ENCODE measurements around the gene OPCML. TPM values are rescaled to one million over a fixed set of nuclear protein-coding genes. Genes with fewer than 3 reads are reported as not detected.

Gene OPCML
- total RNA-seq, 3 donors from 2014 or later (not counting 1 experiment from before 2014, with no cell fraction given) = not detected

- Histone ChIP-seq H3K27me3 (ENCODE audit: control insufficient read depth, insufficient read depth, low read length) (no peaks in the 10 kb centered on the region), H3K9me3 (ENCODE audit: control insufficient read depth, insufficient read depth, low read length) (no peaks in the 10 kb centered on the region), H3K36me3 (ENCODE audit: control insufficient read depth, insufficient read depth, low read length) (no peaks in the 10 kb centered on the region), H3K27ac (ENCODE audit: low read length) (no peak overlapping the region), H3K4me3 (ENCODE audit: low read length) (no peak overlapping the region), H3K4me1 (ENCODE audit: control insufficient read depth, insufficient read depth, low read length) (no peaks in the 10 kb centered on the region)
- H3K9me3 Mint-ChIP-seq = peaks cover 0 to 2% of the 10 kb centered on the region in 2 donors
- H3K4me1 Mint-ChIP-seq = no peaks in the 10 kb centered on the region
- intact Hi-C loops (cut with micrococcal nuclease) = loop anchor here (2.0 kb wide), 1 partner anchor 57 kb away; no protein-coding TSS in a partner anchor
- no peak overlapping the region for H3K27ac Mint-ChIP-seq
- ATAC-seq (no peak), DNase-seq (no peak)
- 53% methylated on average over 10 of the region's 10 CpGs for WGBS (ENCODE audit: insufficient coverage)
- TF ChIP-seq, protein P1, sequence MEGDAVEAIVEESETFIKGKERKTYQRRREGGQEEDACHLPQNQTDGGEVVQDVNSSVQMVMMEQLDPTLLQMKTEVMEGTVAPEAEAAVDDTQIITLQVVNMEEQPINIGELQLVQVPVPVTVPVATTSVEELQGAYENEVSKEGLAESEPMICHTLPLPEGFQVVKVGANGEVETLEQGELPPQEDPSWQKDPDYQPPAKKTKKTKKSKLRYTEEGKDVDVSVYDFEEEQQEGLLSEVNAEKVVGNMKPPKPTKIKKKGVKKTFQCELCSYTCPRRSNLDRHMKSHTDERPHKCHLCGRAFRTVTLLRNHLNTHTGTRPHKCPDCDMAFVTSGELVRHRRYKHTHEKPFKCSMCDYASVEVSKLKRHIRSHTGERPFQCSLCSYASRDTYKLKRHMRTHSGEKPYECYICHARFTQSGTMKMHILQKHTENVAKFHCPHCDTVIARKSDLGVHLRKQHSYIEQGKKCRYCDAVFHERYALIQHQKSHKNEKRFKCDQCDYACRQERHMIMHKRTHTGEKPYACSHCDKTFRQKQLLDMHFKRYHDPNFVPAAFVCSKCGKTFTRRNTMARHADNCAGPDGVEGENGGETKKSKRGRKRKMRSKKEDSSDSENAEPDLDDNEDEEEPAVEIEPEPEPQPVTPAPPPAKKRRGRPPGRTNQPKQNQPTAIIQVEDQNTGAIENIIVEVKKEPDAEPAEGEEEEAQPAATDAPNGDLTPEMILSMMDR (IDR thresholded peaks at IDR 0.05) = no peak
- H3K4me3 Mint-ChIP-seq = no peak overlapping the region
- no peaks in the 10 kb centered on the region for H3K36me3 Mint-ChIP-seq
- H3K27me3 Mint-ChIP-seq (ENCODE audit: low read depth in 2 of 2) = peaks cover 10 to 14% of the 10 kb centered on the region in 2 donors
These were observed 316.6 kb downstream of the OPCML start for GRCh38 chr11:133215596-133216230.

DNA sequence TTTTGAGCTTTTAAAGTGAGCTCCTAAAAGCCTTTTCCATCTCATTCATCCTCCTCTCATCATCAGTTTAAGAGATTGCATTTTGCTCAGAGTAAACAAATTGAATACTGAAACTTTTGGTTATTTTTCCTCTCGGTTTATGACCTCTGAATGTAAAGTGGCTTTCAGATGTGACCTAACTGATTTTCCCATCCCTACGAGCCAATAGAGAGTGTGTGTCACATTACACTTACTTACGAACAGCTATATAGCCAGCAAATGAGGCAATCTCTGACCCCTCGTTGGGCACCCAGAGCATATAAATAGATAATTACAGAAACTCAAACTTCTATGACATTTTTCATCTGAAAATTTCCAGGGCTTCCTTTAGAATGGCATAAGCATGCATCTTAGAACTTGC lies 317.7 kb downstream of the OPCML start:
- no peak overlapping the region for H3K4me3 Mint-ChIP-seq
- TF ChIP-seq, protein P1 (IDR thresholded peaks at IDR 0.05) = no peak
- peaks cover 0 to 2% of the 10 kb centered on the region in 2 donors for H3K9me3 Mint-ChIP-seq
- Histone ChIP-seq H3K4me3 (ENCODE audit: low read length) (no peak overlapping the region), H3K36me3 (ENCODE audit: control insufficient read depth, insufficient read depth, low read length) (no peaks in the 10 kb centered on the region), H3K27ac (ENCODE audit: low read length) (no peak overlapping the region), H3K9me3 (ENCODE audit: control insufficient read depth, insufficient read depth, low read length) (no peaks in the 10 kb centered on the region), H3K4me1 (ENCODE audit: control insufficient read depth, insufficient read depth, low read length) (no peaks in the 10 kb centered on the region), H3K27me3 (ENCODE audit: control insufficient read depth, insufficient read depth, low read length) (no peaks in the 10 kb centered on the region)
- H3K27me3 Mint-ChIP-seq (ENCODE audit: low read depth in 2 of 2) = peaks cover 10 to 14% of the 10 kb centered on the region in 2 donors
- no peak for ATAC-seq
- no peak overlapping the region for H3K27ac Mint-ChIP-seq
- no peaks in the 10 kb centered on the region for H3K4me1 Mint-ChIP-seq
- intact Hi-C loops (cut with micrococcal nuclease) = no loop called here
- 84% methylated on average over 4 of the region's 4 CpGs for WGBS (ENCODE audit: insufficient coverage)
- no peak for DNase-seq
- H3K36me3 Mint-ChIP-seq = no peaks in the 10 kb centered on the region

DNA sequence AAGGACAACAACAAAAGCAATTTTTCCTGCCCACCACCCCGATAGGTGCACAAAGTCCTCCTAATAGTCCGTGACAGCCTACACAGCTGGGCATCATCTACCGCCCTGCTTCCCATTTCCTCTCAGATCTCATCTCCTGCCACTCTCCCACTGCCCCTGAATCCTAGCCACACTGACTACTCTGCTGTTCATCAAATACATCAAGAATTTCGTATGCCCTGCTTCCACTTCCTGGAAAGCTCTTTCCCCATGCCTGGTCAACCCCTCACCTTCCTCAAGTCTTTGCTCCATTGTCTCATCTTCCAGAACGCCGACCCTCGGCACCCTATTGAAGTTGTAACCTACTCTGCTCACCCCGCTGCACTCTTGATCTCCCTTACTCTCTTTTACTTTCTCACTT lies 320.1 kb downstream of the OPCML start:
- H3K36me3 ChIP-seq (ENCODE audit: control insufficient read depth, insufficient read depth, low read length) = no peaks in the 10 kb centered on the region
- Mint-ChIP-seq H3K4me1 (no peaks in the 10 kb centered on the region), H3K4me3 (no peak overlapping the region), H3K9me3 (peaks cover 0 to 2% of the 10 kb centered on the region in 2 donors), H3K27ac (no peak overlapping the region), H3K27me3 (ENCODE audit: low read depth in 2 of 2) (peaks cover 2 to 7% of the 10 kb centered on the region in 2 donors), H3K36me3 (no peaks in the 10 kb centered on the region)
- intact Hi-C loops (cut with micrococcal nuclease) = no loop called here
- no peaks in the 10 kb centered on the region for H3K4me1 ChIP-seq (ENCODE audit: control insufficient read depth, insufficient read depth, low read length)
- TF ChIP-seq, protein P1 (IDR thresholded peaks at IDR 0.05) = no peak
- 82% methylated on average over 8 of the region's 8 CpGs for WGBS (ENCODE audit: insufficient coverage)
- no peak overlapping the region for H3K27ac ChIP-seq (ENCODE audit: low read length)
- DNase-seq (no peak), ATAC-seq (no peak)
- H3K4me3 ChIP-seq (ENCODE audit: low read length) = no peak overlapping the region
- no peaks in the 10 kb centered on the region for H3K27me3 ChIP-seq (ENCODE audit: control insufficient read depth, insufficient read depth, low read length)
- no peaks in the 10 kb centered on the region for H3K9me3 ChIP-seq (ENCODE audit: control insufficient read depth, insufficient read depth, low read length)

GRCh38 chr11:133207995-133208394 lies 324.3 kb downstream of the OPCML start:
- H3K36me3 ChIP-seq (ENCODE audit: control insufficient read depth, insufficient read depth, low read length) = no peaks in the 10 kb centered on the region
- Mint-ChIP-seq H3K4me3 (no peak overlapping the region), H3K27me3 (ENCODE audit: low read depth in 2 of 2) (no peaks in the 10 kb centered on the region), H3K4me1 (no peaks in the 10 kb centered on the region), H3K27ac (no peak overlapping the region), H3K9me3 (no peaks in the 10 kb centered on the region), H3K36me3 (no peaks in the 10 kb centered on the region)
- no peak overlapping the region for H3K4me3 ChIP-seq (ENCODE audit: low read length)
- TF ChIP-seq, protein P1 (IDR thresholded peaks at IDR 0.05) = no peak
- DNase-seq (no peak), ATAC-seq (no peak)
- intact Hi-C loops (cut with micrococcal nuclease) = no loop called here
- no peaks in the 10 kb centered on the region for H3K27me3 ChIP-seq (ENCODE audit: control insufficient read depth, insufficient read depth, low read length)
- WGBS (ENCODE audit: insufficient coverage) = 89% methylated on average over 5 of the region's 5 CpGs
- H3K9me3 ChIP-seq (ENCODE audit: control insufficient read depth, insufficient read depth, low read length) = peaks cover 4% of the 10 kb centered on the region
- H3K27ac ChIP-seq (ENCODE audit: low read length) = no peak overlapping the region
- no peaks in the 10 kb centered on the region for H3K4me1 ChIP-seq (ENCODE audit: control insufficient read depth, insufficient read depth, low read length)

Data from natural killer cell (primary cell).